ENCODE measurements around the gene ABHD5.
"Not testable (repeated sequence)": the region's sequence is repeated elsewhere in the genome, so short reads cannot be mapped to it uniquely, and the experiment has no call there.

The ABHD5 gene

GRCh38 chr3:43690400-43691119 is at the start of gene ABHD5:
Gene ABHD5, plus strand, starts transcription at chr3:43690938. Its CDS starts 55 bp downstream, at chr3:43690993.
- peak; percentile 94 to 97 for DNase-seq (ENCODE audit: low read depth in 1 of 2, low spot score in 1 of 2)

DNA sequence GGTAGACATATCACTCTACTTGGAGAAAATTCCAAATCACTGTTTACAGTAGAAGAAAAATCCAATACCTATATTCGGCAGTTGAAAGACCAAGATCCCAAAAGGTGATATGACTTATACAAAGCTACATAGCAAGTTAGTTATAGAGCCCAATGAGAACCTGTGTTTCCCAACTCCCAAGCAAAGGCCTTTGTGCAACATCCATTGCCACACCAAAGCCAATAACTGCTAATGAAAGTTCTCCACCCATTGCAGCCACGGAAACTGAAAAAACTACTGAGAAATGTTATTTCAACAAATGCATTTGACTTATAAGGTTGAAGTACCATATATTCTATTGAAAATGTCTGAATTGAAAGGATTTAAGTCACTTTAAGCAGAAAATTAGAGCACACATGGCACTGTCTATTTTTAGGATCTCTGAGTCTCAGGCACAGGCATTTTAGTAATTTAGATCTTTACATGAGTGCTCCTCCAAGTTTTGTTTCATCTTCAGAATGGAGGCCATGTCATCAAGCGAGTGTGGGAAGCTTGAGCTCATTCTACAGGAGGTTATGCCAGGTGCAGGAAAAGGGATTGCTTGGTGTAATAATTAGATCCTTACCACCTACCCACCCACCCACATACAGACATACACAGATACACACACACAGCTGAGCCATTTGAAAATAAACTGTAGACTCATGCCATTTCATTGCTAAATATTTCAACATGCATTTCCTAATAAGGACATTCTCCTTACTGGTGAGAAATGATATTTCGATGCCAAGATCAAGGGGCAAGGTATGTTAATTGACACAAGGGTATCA is 49.2 kb upstream of the ABHD5 start:
- no peak for DNase-seq (ENCODE audit: low read depth in 1 of 2, low spot score in 1 of 2)

- DNase-seq (ENCODE audit: low read depth in 1 of 2, low spot score in 1 of 2) = no peak
Measured at GRCh38 chr3:43644443-43644842, 46.3 kb upstream of the ABHD5 start.

GRCh38 chr3:43647331-43648166 is 43.2 kb upstream of the ABHD5 start:
- DNase-seq (ENCODE audit: low read depth in 1 of 2, low spot score in 1 of 2) = no peak

DNA sequence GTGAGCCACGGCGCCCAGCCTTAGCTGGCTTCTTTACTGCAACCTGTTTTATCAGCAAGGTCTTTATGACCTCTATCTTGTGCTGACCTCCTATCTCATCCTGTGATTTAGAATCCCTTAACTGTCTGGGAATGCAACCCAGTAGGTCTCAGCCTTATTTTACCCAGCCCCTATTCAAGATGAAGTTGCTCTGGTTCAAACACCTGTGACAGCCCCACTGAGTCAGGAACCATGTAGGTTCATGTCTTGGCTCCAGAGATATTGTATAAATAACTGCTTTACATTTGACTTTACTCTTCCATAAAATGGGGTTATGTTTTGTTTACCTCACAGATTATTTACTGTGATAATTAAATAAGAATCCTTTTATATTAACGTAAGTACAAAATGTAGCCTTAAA is 41.8 kb upstream of the ABHD5 start:
- DNase-seq (ENCODE audit: low read depth in 1 of 2, low spot score in 1 of 2) = no peak

DNA sequence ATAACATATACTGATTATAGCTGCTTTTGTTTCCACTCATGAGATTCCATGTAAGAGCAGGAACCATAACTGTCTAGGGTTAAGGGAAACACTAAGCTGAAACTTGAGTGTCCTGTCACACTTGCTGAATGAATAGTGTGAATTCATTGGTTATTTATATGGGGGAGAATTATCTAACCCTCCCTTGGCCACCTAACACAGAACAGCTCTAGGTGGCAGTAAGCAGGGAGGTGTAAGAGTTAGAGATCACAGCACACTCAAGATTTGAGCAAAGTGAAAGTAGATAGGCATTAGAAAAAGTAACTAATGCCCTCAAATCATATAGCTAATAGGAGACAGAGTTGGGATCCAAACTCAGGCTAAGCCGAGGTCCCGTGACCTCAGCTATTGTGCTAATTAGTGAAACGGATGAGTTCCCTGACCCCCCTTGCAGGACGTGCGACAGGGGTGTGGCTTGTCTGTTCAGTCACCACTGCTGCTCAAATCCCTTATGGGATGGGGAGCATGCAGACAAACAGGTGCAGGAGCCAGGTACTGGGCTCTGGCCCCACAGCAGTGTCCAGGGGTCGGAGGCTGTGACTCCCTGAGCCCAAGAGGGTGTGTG is 41.3 kb upstream of the ABHD5 start:
- DNase-seq (ENCODE audit: low read depth in 1 of 2, low spot score in 1 of 2) = no peak

GRCh38 chr3:43650345-43650744 is 40.4 kb upstream of the ABHD5 start:
- no peak for DNase-seq (ENCODE audit: low read depth in 1 of 2, low spot score in 1 of 2)

GRCh38 chr3:43656390-43656789 is 34.3 kb upstream of the ABHD5 start:
- not testable (repeated sequence) for DNase-seq (ENCODE audit: low read depth in 1 of 2, low spot score in 1 of 2)

DNA sequence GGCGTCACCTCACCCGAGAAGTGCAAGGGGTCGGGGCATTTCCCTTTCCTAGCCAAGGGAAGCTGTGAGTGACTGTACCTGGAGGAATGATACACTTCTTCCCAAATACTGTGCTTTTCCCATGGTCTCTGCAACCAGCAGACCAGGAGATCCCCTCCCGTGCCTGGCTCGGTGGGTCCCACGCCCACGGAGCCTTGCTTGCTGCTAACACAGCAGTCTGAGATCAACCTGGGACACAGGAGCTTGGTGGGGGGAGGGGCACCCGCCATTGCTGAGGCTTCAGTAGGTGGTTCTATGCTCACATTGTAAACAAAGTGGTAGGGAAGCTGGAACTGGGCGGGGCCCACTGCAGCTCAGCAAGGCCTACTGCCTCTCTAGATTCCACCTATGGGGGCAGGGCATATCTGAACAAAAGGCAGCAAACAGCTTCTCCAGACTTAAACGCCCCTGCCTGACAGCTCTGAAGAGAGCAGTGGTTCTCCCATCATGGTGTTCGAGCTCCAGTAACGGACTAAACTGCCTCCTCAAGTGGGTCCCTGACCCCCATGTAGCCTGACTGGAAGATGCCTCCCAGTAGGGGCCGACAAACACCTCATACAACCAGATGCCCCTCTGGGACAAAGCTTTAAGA is 31.4 kb upstream of the ABHD5 start:
- DNase-seq (ENCODE audit: low read depth in 1 of 2, low spot score in 1 of 2) = no peak

DNA sequence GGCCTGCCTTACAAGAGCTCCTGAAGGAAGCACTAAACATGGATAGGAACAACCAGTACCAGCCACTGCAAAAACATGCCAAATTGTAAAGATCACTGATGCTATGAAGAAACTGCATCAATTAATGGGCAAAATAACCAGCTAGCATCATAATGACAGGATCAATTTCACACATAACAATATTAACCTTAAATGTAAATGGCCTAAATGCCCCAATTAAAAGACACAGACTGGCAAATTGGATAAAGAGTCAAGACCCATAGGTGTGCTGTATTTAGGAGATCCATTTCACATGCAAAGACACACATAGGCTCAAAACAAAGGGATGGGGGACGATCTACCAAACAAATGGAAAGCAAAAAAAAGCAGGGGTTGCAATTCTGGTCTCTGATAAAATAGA is 29.4 kb upstream of the ABHD5 start:
- not testable (repeated sequence) for DNase-seq (ENCODE audit: low read depth in 1 of 2, low spot score in 1 of 2)

DNA sequence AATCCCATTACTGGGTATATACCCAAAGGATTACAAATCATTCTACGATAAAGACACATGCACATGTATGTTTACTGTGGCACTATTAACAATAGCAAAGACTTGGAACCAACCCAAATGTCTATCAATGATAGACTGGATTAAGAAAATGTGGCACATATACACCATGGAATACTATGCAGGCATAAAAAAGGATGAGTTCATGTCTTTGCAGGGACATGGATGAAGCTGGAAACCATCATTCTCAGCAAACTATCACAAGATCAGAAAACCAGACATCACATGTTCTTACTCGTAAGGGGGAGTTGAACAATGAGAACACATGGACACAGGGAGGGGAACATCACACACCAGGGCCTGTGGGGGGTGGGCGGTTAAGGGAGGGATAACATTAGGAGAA is 25.7 kb upstream of the ABHD5 start:
- DNase-seq (ENCODE audit: low read depth in 1 of 2, low spot score in 1 of 2) = not testable (repeated sequence)

GRCh38 chr3:43670635-43671522 is 19.9 kb upstream of the ABHD5 start:
- DNase-seq (ENCODE audit: low read depth in 1 of 2, low spot score in 1 of 2) = no peak

DNA sequence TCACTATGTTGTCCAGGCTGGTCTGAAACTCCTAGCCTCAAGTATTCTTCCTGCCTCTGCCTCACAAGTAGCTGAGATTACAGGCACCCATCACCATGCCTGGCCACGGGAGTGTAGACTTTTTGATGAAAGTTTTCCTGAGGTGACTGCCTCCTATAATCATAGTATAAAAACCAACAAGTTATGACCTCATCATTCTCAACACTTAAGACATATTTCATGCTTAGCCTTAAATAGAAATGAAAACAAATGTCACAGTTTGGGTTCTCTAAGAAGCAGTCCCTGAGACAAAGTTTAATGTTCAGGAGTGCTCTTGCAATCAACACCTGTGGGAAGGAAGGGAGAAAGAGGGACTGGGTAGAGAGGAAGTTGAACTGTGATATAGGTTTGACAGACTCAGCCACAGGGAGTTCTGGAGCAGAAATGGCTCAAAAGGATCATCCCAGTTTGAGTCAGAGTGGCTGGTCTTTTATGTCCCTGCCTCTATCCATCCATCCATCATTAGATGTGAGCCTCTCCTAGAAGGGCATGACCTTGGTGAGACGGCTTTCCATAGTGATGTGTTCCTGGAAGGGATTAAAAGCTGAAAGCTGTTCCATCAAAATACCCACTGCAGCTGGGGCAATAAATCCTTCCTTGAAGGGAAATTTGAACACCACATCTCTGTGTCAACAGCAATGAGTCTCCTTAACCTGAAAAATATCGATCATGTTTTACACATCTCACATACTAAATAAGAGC is 16.2 kb upstream of the ABHD5 start:
- no peak for DNase-seq (ENCODE audit: low read depth in 1 of 2, low spot score in 1 of 2)

DNA sequence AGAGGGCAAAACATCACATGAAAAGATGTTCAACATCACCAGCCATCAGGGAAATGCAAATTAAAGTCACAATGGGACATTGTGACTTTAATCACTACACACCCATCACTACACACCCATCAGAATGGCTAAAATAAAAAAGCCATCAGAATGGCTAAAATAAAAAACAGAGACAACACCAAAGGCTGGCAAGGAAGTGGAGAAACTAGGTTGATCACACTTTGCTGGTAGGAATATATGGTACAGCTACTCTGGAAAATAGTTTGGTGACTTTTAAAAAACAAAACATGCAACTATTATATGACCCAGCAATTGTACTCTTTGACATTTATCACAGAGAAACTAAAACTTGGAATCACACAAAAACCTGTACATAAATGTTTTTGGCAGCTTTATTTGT is 15.1 kb upstream of the ABHD5 start:
- no peak for DNase-seq (ENCODE audit: low read depth in 1 of 2, low spot score in 1 of 2)

GRCh38 chr3:43676441-43676840 is 14.3 kb upstream of the ABHD5 start:
- no peak for DNase-seq (ENCODE audit: low read depth in 1 of 2, low spot score in 1 of 2)

DNA sequence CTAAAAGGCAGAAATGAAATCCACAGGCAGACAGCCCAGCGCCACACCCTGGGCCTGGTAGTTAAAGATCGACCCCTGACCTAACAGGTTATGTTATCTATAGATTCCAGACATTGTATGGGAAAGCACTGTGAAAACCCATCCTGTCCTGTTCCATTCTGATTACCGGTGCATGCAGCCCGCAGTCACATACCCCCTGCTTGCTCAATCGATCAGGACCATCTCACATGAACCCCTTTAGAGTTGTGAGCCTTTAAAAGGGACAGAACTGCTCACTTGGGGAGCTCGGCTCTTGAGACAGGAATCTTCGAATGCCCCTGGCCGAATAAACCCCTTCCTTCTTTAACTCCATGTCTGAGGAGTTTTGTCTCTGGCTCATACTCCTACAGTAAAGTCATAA is 12.4 kb upstream of the ABHD5 start:
- DNase-seq (ENCODE audit: low read depth in 1 of 2, low spot score in 1 of 2) = not testable (repeated sequence)

GRCh38 chr3:43678887-43679449 is 11.8 kb upstream of the ABHD5 start:
- DNase-seq (ENCODE audit: low read depth in 1 of 2, low spot score in 1 of 2) = not testable (repeated sequence)

- not testable (repeated sequence) for DNase-seq (ENCODE audit: low read depth in 1 of 2, low spot score in 1 of 2)
Measured at GRCh38 chr3:43680857-43681256, 9.9 kb upstream of the ABHD5 start.

DNA sequence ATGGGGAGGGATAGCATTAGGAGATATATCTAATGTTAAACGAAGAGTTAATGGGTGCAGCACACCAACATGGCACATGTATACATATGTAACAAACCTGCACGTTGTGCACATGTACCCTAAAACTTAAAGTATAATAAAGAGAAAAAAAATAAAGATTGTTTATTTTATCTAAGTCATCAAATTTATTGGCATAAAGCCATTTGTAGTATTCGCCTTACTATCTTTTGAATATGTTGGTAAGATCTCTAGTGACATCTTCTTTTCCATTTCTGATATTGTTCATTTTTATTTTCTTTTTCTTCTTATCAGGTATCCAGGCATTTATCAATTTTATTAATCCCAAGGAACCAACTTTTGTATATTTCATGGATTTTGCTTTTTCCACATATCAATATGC is 5.8 kb upstream of the ABHD5 start:
- DNase-seq (ENCODE audit: low read depth in 1 of 2, low spot score in 1 of 2) = no peak

All from activated T-helper 1 cell treated with anti-CD3 and anti-CD28 coated beads, Interleukin-2, amount 50 U/mL, for 16 hours (primary cell).